GM23338 (cell line): ENCODE measurements around the gene PCDH1. TPM values are rescaled to one million over a fixed set of nuclear protein-coding genes. Genes with fewer than 3 reads are reported as not detected.

Experiments used
- ATAC-seq: fragments of 200-7000 bp; cut with Tn5 transposase; 3 replicates; pipeline ENCODE4 v1.9.1; 2020
- DNase-seq: peaks from one replicate; pipeline ENCODE4 v3.0.0-alpha.2; 2015; ENCODE audit warnings: low spot score
- H2AFZ ChIP-seq: fragments of 200-600 bp; sonication (generic); 2 replicates; pipeline ENCODE4 v1.8.0; 2016; ENCODE audit warnings: antibody characterized with exemption, mild to moderate bottlenecking, moderate library complexity
- H3F3A ChIP-seq: fragments of 200-600 bp; sonication (generic); replicated peaks from 2 replicates; pipeline ENCODE4 v1.8.0; 2017; ENCODE audit warnings: antibody characterized with exemption, mixed run types, low read depth
- H3K27ac ChIP-seq: fragments of 200-600 bp; sonication (generic); 2 replicates; pipeline ENCODE4 v1.6.1; 2016; ENCODE audit warnings: low read depth
- H3K27me3 ChIP-seq: fragments of 200-600 bp; sonication (generic); 2 replicates; pipeline ENCODE4 v1.8.0; 2016; ENCODE audit warnings: mild to moderate bottlenecking, mixed run types, moderate library complexity; ENCODE audit not compliant: insufficient read depth
- H3K36me3 ChIP-seq: fragments of 200-600 bp; sonication (generic); 2 replicates; pipeline ENCODE4 v1.8.0; 2016; ENCODE audit warnings: mild to moderate bottlenecking; ENCODE audit not compliant: insufficient read depth
- H3K4me1 ChIP-seq: fragments of 200-600 bp; sonication (generic); 2 replicates; pipeline ENCODE4 v1.8.0; 2016; ENCODE audit warnings: mild to moderate bottlenecking, moderate library complexity; ENCODE audit not compliant: insufficient read depth
- H3K4me2 ChIP-seq: fragments of 200-600 bp; sonication (generic); 2 replicates; pipeline ENCODE4 v1.7.1; 2017; ENCODE audit warnings: mixed run types
- H3K4me3 ChIP-seq: fragments of 200-600 bp; sonication (generic); 2 replicates; pipeline ENCODE4 v1.6.1; 2016; ENCODE audit warnings: mixed run types
- H3K79me2 ChIP-seq: fragments of 200-600 bp; sonication (generic); replicated peaks from 2 replicates; pipeline ENCODE4 v1.8.0; 2017; ENCODE audit warnings: mild to moderate bottlenecking; ENCODE audit not compliant: insufficient read depth
- H3K9me2 ChIP-seq: fragments of 200-600 bp; sonication (generic); 2 replicates; pipeline ENCODE4 v1.8.0; 2017; ENCODE audit not compliant: insufficient read depth
- H4K20me1 ChIP-seq: fragments of 200-600 bp; sonication (generic); replicated peaks from 2 replicates; pipeline ENCODE4 v1.8.0; 2017; ENCODE audit warnings: mild to moderate bottlenecking; ENCODE audit not compliant: insufficient read depth
- H3K27ac Mint-ChIP-seq: 2 replicates; pipeline ENCODE4 v1.8.0; 2020; ENCODE audit warnings: inconsistent platforms, mild to moderate bottlenecking, moderate library complexity, mixed read lengths
- H3K27me3 Mint-ChIP-seq: 3 replicates; pipeline ENCODE4 v1.8.0; 2022; ENCODE audit warnings: low read depth, mild to moderate bottlenecking, moderate library complexity, mixed read lengths, inconsistent platforms; ENCODE audit not compliant: insufficient read depth, poor library complexity
- H3K36me3 Mint-ChIP-seq: 3 replicates; pipeline ENCODE4 v1.8.0; 2021; ENCODE audit warnings: low read depth, mild to moderate bottlenecking, inconsistent platforms, moderate library complexity, mixed read lengths
- H3K4me1 Mint-ChIP-seq: 3 replicates; pipeline ENCODE4 v1.8.0; 2020; ENCODE audit warnings: mild to moderate bottlenecking, inconsistent platforms, mixed read lengths
- H3K4me3 Mint-ChIP-seq: 3 replicates; pipeline ENCODE4 v1.8.0; 2021; ENCODE audit warnings: moderate library complexity, mild to moderate bottlenecking, inconsistent platforms, mixed read lengths
- H3K9me3 Mint-ChIP-seq: 3 replicates; pipeline ENCODE4 v1.8.0; 2020; ENCODE audit warnings: moderate library complexity, mild to moderate bottlenecking, inconsistent platforms, mixed read lengths
- CREB1 ChIP-seq: fragments of 250-450 bp; sonication (Bioruptor Pico); IDR thresholded peaks from 2 replicates; pipeline ENCODE4 v1.5.0; 2020; ENCODE audit warnings: low read depth, mild to moderate bottlenecking, moderate library complexity
- CTCF ChIP-seq, 2 experiments: fragments of 200-600 bp in 1 of 2; sonication (generic) in 1 of 2; conservative IDR thresholded peaks; 2 replicates each; pipeline versions ENCODE4 v1.5.1 to v1.6.1; 2016 to 2017; ENCODE audit warnings: antibody characterized with exemption in 2 of 2, low read depth in 2 of 2, mild to moderate bottlenecking in 2 of 2, moderate library complexity in 1 of 2
- EZH2phosphoT487 ChIP-seq: fragments of 200-600 bp; sonication (generic); IDR thresholded peaks from one replicate; pipeline ENCODE4 v1.8.1; 2018; ENCODE audit warnings: antibody characterized with exemption; ENCODE audit not compliant: unreplicated experiment
- JUNB ChIP-seq: IDR thresholded peaks from one replicate; pipeline ENCODE4 v1.6.1; 2016; ENCODE audit warnings: antibody characterized with exemption; ENCODE audit not compliant: unreplicated experiment
- POLR2AphosphoS5 ChIP-seq: IDR thresholded peaks from 2 replicates; pipeline ENCODE4 v1.6.1; 2016; ENCODE audit warnings: antibody characterized with exemption, low read depth
- REST ChIP-seq: IDR thresholded peaks from one replicate; pipeline ENCODE4 v1.6.1; 2018; ENCODE audit warnings: antibody characterized with exemption; ENCODE audit not compliant: unreplicated experiment
- ZNF114 ChIP-seq: fragments of 250-450 bp; sonication (Bioruptor Pico); IDR thresholded peaks from 2 replicates; pipeline ENCODE4 v1.5.0; 2020; ENCODE audit warnings: mild to moderate bottlenecking, moderate library complexity
- polyA plus RNA-seq: library from polyadenylated mRNA; unstranded; fragments of >200 nt; fragmentation: Nextera tagmentation; extraction: Ambion mirVana; gene quantifications from 2 replicates; pipeline ENCODE4 v1.2.1, GENCODE V29; 2016
- total RNA-seq: library from RNA; depleted of rRNA; stranded (reverse); fragments of >200 nt; shearing (Covaris generic); gene quantifications from 2 replicates; pipeline ENCODE4 v1.2.3, GENCODE V29; 2014
- TF ChIP-seq, protein P1 (sequence below): fragments of 250-450 bp; sonication (Bioruptor Pico); IDR thresholded peaks from 2 replicates; pipeline ENCODE4 v1.5.0; 2020; ENCODE audit warnings: mild to moderate bottlenecking, moderate library complexity

The PCDH1 gene
- total and polyA plus RNA-seq, 2 experiments from 2014 or later: 26.2 to 183 TPM

DNA sequence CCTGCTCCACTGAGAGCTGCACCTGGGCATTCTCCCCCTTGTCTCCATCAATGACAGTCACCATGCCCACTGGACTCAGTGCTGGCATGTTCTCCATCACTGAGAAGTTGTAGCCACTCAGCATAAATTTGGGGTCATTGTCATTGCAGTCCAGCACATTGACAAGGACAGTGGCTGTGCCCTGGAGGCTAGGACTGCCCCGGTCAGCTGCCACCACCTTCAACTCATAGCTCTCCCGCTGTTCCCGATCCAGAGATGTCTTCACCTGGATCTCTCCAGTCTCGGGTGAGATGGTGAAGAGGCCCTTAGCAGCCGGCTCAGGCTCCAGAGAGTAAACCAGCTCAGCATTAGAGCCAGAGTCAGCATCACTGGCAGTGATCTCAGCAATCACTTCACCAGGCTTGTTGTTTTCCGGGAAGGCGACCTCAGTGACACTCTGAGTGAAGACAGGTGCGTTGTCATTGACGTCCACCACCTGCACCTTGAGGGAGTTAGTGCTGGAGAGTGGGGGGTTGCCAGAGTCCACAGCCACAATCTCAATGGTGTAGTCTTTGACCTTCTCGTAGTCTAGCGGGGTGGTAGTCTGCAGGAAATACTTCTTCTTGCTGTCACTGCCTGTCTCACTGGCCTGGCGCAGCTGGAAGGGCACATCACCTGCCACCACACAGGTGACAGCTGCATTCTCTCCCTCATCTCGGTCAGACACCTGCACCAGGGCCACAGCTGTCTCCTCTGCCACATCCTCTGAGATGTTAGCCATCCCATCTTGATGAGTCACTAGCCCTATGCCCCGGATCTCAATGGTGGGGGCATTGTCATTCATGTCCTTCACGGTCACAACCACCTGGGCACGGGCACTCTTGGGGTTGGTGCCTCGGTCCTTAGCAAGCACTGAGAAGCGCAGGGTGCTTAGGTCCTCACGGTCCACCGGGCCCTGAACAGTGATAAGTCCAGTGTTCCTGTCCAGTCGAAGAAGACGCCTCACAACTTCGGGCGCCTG, 13.5 kb downstream of the PCDH1 start:
- H3K79me2 ChIP-seq: peaks cover 47% of the 10 kb centered on the region
- H3K36me3 ChIP-seq: peaks cover 38% of the 10 kb centered on the region
- TF ChIP-seq POLR2AphosphoS5 (0 out of 2 replicates have a peak, but pooled peaks have one; percentile 5), CTCF (conservative IDR thresholded peaks at IDR 0.05; ENCODE audit: low read depth in 2 of 2) (no peak), EZH2phosphoT487 (no peak), REST (no peak), CREB1 (CRISPR knock-in tag) (no peak), JUNB (no peak), ZNF114 (CRISPR knock-in tag) (no peak)
- TF ChIP-seq, protein P1, sequence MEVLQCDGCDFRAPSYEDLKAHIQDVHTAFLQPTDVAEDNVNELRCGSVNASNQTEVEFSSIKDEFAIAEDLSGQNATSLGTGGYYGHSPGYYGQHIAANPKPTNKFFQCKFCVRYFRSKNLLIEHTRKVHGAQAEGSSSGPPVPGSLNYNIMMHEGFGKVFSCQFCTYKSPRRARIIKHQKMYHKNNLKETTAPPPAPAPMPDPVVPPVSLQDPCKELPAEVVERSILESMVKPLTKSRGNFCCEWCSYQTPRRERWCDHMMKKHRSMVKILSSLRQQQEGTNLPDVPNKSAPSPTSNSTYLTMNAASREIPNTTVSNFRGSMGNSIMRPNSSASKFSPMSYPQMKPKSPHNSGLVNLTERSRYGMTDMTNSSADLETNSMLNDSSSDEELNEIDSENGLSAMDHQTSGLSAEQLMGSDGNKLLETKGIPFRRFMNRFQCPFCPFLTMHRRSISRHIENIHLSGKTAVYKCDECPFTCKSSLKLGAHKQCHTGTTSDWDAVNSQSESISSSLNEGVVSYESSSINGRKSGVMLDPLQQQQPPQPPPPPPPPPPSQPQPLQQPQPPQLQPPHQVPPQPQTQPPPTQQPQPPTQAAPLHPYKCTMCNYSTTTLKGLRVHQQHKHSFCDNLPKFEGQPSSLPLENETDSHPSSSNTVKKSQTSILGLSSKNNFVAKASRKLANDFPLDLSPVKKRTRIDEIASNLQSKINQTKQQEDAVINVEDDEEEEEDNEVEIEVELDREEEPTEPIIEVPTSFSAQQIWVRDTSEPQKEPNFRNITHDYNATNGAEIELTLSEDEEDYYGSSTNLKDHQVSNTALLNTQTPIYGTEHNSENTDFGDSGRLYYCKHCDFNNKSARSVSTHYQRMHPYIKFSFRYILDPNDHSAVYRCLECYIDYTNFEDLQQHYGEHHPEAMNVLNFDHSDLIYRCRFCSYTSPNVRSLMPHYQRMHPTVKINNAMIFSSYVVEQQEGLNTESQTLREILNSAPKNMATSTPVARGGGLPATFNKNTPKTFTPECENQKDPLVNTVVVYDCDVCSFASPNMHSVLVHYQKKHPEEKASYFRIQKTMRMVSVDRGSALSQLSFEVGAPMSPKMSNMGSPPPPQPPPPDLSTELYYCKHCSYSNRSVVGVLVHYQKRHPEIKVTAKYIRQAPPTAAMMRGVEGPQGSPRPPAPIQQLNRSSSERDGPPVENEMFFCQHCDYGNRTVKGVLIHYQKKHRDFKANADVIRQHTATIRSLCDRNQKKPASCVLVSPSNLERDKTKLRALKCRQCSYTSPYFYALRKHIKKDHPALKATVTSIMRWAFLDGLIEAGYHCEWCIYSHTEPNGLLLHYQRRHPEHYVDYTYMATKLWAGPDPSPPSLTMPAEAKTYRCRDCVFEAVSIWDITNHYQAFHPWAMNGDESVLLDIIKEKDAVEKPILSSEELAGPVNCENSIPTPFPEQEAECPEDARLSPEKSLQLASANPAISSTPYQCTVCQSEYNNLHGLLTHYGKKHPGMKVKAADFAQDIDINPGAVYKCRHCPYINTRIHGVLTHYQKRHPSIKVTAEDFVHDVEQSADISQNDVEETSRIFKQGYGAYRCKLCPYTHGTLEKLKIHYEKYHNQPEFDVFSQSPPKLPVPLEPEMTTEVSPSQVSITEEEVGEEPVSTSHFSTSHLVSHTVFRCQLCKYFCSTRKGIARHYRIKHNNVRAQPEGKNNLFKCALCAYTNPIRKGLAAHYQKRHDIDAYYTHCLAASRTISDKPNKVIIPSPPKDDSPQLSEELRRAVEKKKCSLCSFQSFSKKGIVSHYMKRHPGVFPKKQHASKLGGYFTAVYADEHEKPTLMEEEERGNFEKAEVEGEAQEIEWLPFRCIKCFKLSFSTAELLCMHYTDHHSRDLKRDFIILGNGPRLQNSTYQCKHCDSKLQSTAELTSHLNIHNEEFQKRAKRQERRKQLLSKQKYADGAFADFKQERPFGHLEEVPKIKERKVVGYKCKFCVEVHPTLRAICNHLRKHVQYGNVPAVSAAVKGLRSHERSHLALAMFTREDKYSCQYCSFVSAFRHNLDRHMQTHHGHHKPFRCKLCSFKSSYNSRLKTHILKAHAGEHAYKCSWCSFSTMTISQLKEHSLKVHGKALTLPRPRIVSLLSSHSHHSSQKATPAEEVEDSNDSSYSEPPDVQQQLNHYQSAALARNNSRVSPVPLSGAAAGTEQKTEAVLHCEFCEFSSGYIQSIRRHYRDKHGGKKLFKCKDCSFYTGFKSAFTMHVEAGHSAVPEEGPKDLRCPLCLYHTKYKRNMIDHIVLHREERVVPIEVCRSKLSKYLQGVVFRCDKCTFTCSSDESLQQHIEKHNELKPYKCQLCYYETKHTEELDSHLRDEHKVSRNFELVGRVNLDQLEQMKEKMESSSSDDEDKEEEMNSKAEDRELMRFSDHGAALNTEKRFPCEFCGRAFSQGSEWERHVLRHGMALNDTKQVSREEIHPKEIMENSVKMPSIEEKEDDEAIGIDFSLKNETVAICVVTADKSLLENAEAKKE (CRISPR knock-in tag): no peak
- H3K27me3 ChIP-seq: no peaks in the 10 kb centered on the region
- H3K9me2 ChIP-seq: no peaks in the 10 kb centered on the region
- peaks cover under 1% of the 10 kb centered on the region; the same call in 1 of the 2 replicates for H3K4me1 ChIP-seq
- H3K4me3 Mint-ChIP-seq: no peak overlapping the region; the same call in 2 of the 3 replicates
- peaks cover 89% of the 10 kb centered on the region for H3K36me3 Mint-ChIP-seq
- peaks cover 31% of the 10 kb centered on the region for H3K4me1 Mint-ChIP-seq
- no peak overlapping the region for H3K4me3 ChIP-seq
- ATAC-seq (no peak), DNase-seq (no peak)
- H4K20me1 ChIP-seq: peaks cover 37% of the 10 kb centered on the region
- H3K27ac ChIP-seq: no peak overlapping the region
- H3K4me2 ChIP-seq: no peak overlapping the region
- H3K9me3 Mint-ChIP-seq: no peaks in the 10 kb centered on the region
- H3K27me3 Mint-ChIP-seq: peaks cover 15% of the 10 kb centered on the region
- no peak overlapping the region for H3K27ac Mint-ChIP-seq
- H3F3A ChIP-seq: peaks cover 6% of the 10 kb centered on the region; the same call in 1 of the 2 replicates
- H2AFZ ChIP-seq: no peak overlapping the region
